ENCODE measurements around the gene FUNDC2. TPM values are rescaled to one million over a fixed set of nuclear protein-coding genes. Genes with fewer than 3 reads are reported as not detected.

The FUNDC2 gene
- polyA plus RNA-seq, 3 donors: 42.7 to 166 (median 148) TPM

DNA sequence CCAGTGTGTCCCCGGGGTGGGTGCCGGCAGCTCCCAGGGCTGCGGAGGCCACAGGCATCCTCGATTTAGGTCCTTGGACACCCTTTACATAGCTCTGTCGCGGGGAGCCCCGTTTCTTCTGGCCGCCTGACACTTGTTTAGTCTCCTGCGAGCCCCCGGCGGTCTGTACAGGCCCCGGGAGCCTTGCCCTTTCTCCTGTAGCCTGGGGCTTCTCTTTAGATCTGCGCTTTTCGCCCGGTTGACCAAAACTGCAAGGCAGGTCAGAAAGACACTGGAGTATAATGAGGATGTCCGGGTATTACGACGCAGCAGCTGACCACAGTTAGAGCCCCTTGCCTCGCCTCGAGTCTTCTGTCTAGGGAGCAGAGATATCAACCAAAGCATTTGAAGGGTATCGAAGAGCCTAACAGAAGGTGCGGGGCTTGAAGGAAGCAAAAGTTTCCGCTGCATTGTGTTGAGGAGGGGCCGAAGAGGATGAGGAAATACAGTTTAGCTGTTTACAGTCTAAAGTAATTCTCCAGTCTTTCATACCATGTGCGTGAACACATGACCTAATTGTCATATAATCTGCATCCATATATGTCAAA, 45.1 kb downstream of the FUNDC2 start:
- H3K27ac Mint-ChIP-seq: peak overlapping the region; percentile 93 to 98 (median 96)
- Histone ChIP-seq H3K27ac (ENCODE audit: low read depth in 1 of 2, low read length in 2 of 2) (peak overlapping the region; percentile 92 to 99), H3K9ac (ENCODE audit: insufficient read depth, low read length, poor library complexity, severe bottlenecking) (peak overlapping the region; percentile 79), H3K36me3 (replicated peaks in 1 of 2; ENCODE audit: control insufficient read depth in 1 of 2, insufficient read depth in 2 of 2, low read length in 2 of 2) (peaks cover 13 to 30% of the 10 kb centered on the region in 2 donors), H3K4me2 (replicated peaks; ENCODE audit: extremely low read depth, low read length, poor library complexity, severe bottlenecking) (peak overlapping the region; percentile 71), H3K4me1 (ENCODE audit: control insufficient read depth in 1 of 2, insufficient read depth in 2 of 2, low read length in 2 of 2) (peaks cover 16 to 20% of the 10 kb centered on the region in 2 donors), H3K9me3 (replicated peaks in 1 of 2; ENCODE audit: control insufficient read depth in 1 of 2, insufficient read depth in 1 of 2, low read length in 2 of 2) (no peaks in the 10 kb centered on the region), H3K79me2 (ENCODE audit: insufficient read depth, low read length) (peaks cover 35% of the 10 kb centered on the region), H4K20me1 (ENCODE audit: insufficient read depth, low read length) (no peaks in the 10 kb centered on the region), H3K4me3 (replicated peaks in 1 of 3; ENCODE audit: low read depth in 2 of 3, low read length in 3 of 3) (peak overlapping the region; percentile 49 to 75 (median 66)), H3K27me3 (ENCODE audit: control insufficient read depth in 2 of 2, insufficient read depth in 2 of 2, low read length in 2 of 2) (no peaks in the 10 kb centered on the region), H2AFZ (ENCODE audit: insufficient read depth, low read depth, low read length, poor library complexity, severe bottlenecking) (peak overlapping the region; percentile 70)
- peak; percentile 23 to 40 (median 36) for DNase-seq
- peaks cover 0 to 8% (median 0%) of the 10 kb centered on the region in 7 donors for H3K9me3 Mint-ChIP-seq
- peaks cover 37% of the 10 kb centered on the region for H3K4me1 Mint-ChIP-seq
- H3K4me3 Mint-ChIP-seq: peak overlapping the region; percentile 81 to 91
- TF ChIP-seq, protein P1, sequence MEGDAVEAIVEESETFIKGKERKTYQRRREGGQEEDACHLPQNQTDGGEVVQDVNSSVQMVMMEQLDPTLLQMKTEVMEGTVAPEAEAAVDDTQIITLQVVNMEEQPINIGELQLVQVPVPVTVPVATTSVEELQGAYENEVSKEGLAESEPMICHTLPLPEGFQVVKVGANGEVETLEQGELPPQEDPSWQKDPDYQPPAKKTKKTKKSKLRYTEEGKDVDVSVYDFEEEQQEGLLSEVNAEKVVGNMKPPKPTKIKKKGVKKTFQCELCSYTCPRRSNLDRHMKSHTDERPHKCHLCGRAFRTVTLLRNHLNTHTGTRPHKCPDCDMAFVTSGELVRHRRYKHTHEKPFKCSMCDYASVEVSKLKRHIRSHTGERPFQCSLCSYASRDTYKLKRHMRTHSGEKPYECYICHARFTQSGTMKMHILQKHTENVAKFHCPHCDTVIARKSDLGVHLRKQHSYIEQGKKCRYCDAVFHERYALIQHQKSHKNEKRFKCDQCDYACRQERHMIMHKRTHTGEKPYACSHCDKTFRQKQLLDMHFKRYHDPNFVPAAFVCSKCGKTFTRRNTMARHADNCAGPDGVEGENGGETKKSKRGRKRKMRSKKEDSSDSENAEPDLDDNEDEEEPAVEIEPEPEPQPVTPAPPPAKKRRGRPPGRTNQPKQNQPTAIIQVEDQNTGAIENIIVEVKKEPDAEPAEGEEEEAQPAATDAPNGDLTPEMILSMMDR (IDR thresholded peaks at IDR 0.05): no peak
- peaks cover 22 to 27% of the 10 kb centered on the region in 2 donors for H3K36me3 Mint-ChIP-seq
- H3K27me3 Mint-ChIP-seq (ENCODE audit: low read depth in 3 of 3): no peaks in the 10 kb centered on the region
- intact Hi-C loops (cut with micrococcal nuclease): loop anchor here (5.0 kb wide), 1 partner anchor 44 kb away; the partner anchor contains the start of gene FUNDC2 (in 2 of the 2)
- under 1% methylated on average over 19 of the region's 25 CpGs for WGBS (ENCODE audit: insufficient coverage)

DNA sequence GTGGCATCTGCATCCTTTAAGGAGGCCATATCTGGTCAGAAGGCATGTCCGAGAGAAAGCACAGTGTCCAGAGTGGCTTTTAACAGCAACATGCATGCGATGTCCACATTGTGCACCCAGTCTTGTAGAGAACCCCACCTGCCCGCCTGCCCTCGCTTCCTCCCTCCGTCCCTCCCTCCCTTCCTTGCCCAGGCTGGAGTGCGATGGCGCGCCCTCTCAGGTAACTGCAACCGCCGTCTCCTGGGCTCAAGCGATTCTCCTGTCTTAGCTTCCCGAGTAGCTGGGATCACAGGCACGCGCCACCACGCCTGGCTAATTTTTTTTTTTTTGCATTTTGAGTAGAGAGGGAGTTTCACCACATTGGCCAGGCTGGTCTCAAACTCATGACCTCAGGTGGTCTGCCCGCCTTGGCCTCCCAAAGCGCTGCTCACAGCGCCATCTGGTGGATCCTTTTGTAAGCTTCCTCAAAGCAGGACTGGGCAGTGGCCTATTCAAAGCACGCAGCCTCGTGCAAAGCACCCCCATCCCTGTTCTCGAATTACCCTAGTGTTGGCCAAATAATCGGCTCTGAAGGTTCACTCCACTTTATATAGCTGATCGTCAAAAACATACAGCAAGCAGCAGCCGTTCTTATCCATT, 59.7 kb downstream of the FUNDC2 start:
- H3K27me3 Mint-ChIP-seq (ENCODE audit: low read depth in 3 of 3): peaks cover 0 to 2% (median 0%) of the 10 kb centered on the region in 3 donors
- no peak overlapping the region for H3K9ac ChIP-seq (ENCODE audit: insufficient read depth, low read length, poor library complexity, severe bottlenecking)
- H3K4me1 ChIP-seq (ENCODE audit: control insufficient read depth in 1 of 2, insufficient read depth in 2 of 2, low read length in 2 of 2): no peaks in the 10 kb centered on the region
- H3K79me2 ChIP-seq (ENCODE audit: insufficient read depth, low read length): no peaks in the 10 kb centered on the region
- H3K27ac ChIP-seq (ENCODE audit: low read depth in 1 of 2, low read length in 2 of 2): no peak overlapping the region
- peaks cover 31 to 42% of the 10 kb centered on the region in 2 donors for H3K36me3 Mint-ChIP-seq
- no peaks in the 10 kb centered on the region for H3K9me3 ChIP-seq (replicated peaks in 1 of 2; ENCODE audit: control insufficient read depth in 1 of 2, insufficient read depth in 1 of 2, low read length in 2 of 2)
- H3K27me3 ChIP-seq (ENCODE audit: control insufficient read depth in 2 of 2, insufficient read depth in 2 of 2, low read length in 2 of 2): no peaks in the 10 kb centered on the region
- no peaks in the 10 kb centered on the region for H3K9me3 Mint-ChIP-seq
- H3K4me3 Mint-ChIP-seq: no peak overlapping the region
- no peaks in the 10 kb centered on the region for H3K4me1 Mint-ChIP-seq
- no peak overlapping the region for H3K4me2 ChIP-seq (replicated peaks; ENCODE audit: extremely low read depth, low read length, poor library complexity, severe bottlenecking)
- intact Hi-C loops (cut with micrococcal nuclease): no loop called here
- no peak overlapping the region for H2AFZ ChIP-seq (ENCODE audit: insufficient read depth, low read depth, low read length, poor library complexity, severe bottlenecking)
- H3K36me3 ChIP-seq (replicated peaks in 1 of 2; ENCODE audit: control insufficient read depth in 1 of 2, insufficient read depth in 2 of 2, low read length in 2 of 2): peaks cover 16 to 62% of the 10 kb centered on the region in 2 donors
- TF ChIP-seq, protein P1 (IDR thresholded peaks at IDR 0.05): peak; percentile 39
- peaks cover 3% of the 10 kb centered on the region for H4K20me1 ChIP-seq (ENCODE audit: insufficient read depth, low read length)
- no peak overlapping the region for H3K27ac Mint-ChIP-seq
- 100% methylated on average over 8 of the region's 24 CpGs for WGBS (ENCODE audit: insufficient coverage)
- peak; percentile 18 to 23 (median 22) for DNase-seq
- H3K4me3 ChIP-seq (replicated peaks in 1 of 3; ENCODE audit: low read depth in 2 of 3, low read length in 3 of 3): no peak overlapping the region

Data from CD14-positive monocyte (primary cell).